Astrocyte (in vitro differentiated cells and primary cell): Measurements from ENCODE around the gene UHRF1. TPM values are rescaled to one million over a fixed set of nuclear protein-coding genes. Genes with fewer than 3 reads are reported as not detected.
A peak's percentile ranks its signal among the peaks of the same experiment; 100 is the strongest.

Source experiments
- DNase-seq: peaks from one replicate; pipeline ENCODE4 v3.0.0-alpha.2; 2010; ENCODE audit warnings: low read depth
- FAIRE-seq: peaks from 2 replicates; lab custom pipeline; 2011; peaks lifted over from hg19 to GRCh38; lab: Jason Lieb, UNC
- H2AFZ ChIP-seq: 2 replicates; pipeline ENCODE4 v1.6.0; 2012; ENCODE audit warnings: low read depth, low read length, inconsistent platforms
- H3K27ac ChIP-seq: 2 replicates; pipeline ENCODE4 v1.5.1; 2011; ENCODE audit warnings: low read depth, low read length, inconsistent platforms
- H3K27me3 ChIP-seq: 2 replicates; pipeline ENCODE4 v1.6.0; 2011; ENCODE audit warnings: low read length, inconsistent platforms; ENCODE audit not compliant: insufficient read depth
- H3K36me3 ChIP-seq: 2 replicates; pipeline ENCODE4 v1.5.1; 2011; ENCODE audit warnings: low read length, inconsistent platforms; ENCODE audit not compliant: insufficient read depth
- H3K4me1 ChIP-seq: 2 replicates; pipeline ENCODE4 v1.5.1; 2011; ENCODE audit warnings: low read length, inconsistent platforms; ENCODE audit not compliant: insufficient read depth
- H3K4me2 ChIP-seq: 2 replicates; pipeline ENCODE4 v1.6.0; 2012; ENCODE audit warnings: low read length, inconsistent platforms
- H3K4me3 ChIP-seq: 2 replicates; pipeline ENCODE4 v1.5.1; 2011; ENCODE audit warnings: low read depth, mild to moderate bottlenecking, low read length, inconsistent platforms; ENCODE audit not compliant: insufficient read depth
- H3K79me2 ChIP-seq: 2 replicates; pipeline ENCODE4 v1.6.0; 2012; ENCODE audit warnings: mild to moderate bottlenecking, low read length, inconsistent platforms; ENCODE audit not compliant: insufficient read depth
- H3K9ac ChIP-seq: 2 replicates; pipeline ENCODE4 v1.6.0; 2012; ENCODE audit warnings: mild to moderate bottlenecking, low read length, inconsistent platforms
- H3K9me3 ChIP-seq: 2 replicates; pipeline ENCODE4 v1.5.1; 2012; ENCODE audit warnings: low read depth, mild to moderate bottlenecking, low read length, inconsistent platforms; ENCODE audit not compliant: insufficient read depth
- H4K20me1 ChIP-seq: 2 replicates; pipeline ENCODE4 v1.6.0; 2012; ENCODE audit warnings: low read length, inconsistent platforms; ENCODE audit not compliant: insufficient read depth
- H3K27ac Mint-ChIP-seq: one replicate; pipeline ENCODE4 v1.8.0; 2021; ENCODE audit warnings: mild to moderate bottlenecking, mixed read lengths; ENCODE audit not compliant: unreplicated experiment
- H3K27me3 Mint-ChIP-seq: one replicate; pipeline ENCODE4 v1.8.0; 2021; ENCODE audit warnings: low read depth, mixed read lengths; ENCODE audit not compliant: unreplicated experiment
- H3K36me3 Mint-ChIP-seq: one replicate; pipeline ENCODE4 v1.8.0; 2021; ENCODE audit warnings: low read depth, mixed read lengths; ENCODE audit not compliant: unreplicated experiment
- H3K4me1 Mint-ChIP-seq: one replicate; pipeline ENCODE4 v1.8.0; 2021; ENCODE audit warnings: low read depth, mixed read lengths; ENCODE audit not compliant: unreplicated experiment
- H3K4me3 Mint-ChIP-seq: one replicate; pipeline ENCODE4 v1.8.0; 2021; ENCODE audit warnings: mild to moderate bottlenecking, moderate library complexity, mixed read lengths; ENCODE audit not compliant: unreplicated experiment
- H3K9me3 Mint-ChIP-seq: one replicate; pipeline ENCODE4 v1.8.0; 2021; ENCODE audit warnings: mild to moderate bottlenecking, mixed read lengths; ENCODE audit not compliant: unreplicated experiment
- CTCF ChIP-seq: IDR thresholded peaks from 2 replicates; pipeline ENCODE4 v1.5.1; 2011; ENCODE audit warnings: low read depth, mild to moderate bottlenecking, inconsistent platforms, low read length, moderate library complexity; ENCODE audit not compliant: insufficient read depth
- EZH2 ChIP-seq: IDR thresholded peaks from 2 replicates; pipeline ENCODE4 v1.6.1; 2012; ENCODE audit warnings: mild to moderate bottlenecking, low read length, inconsistent platforms; ENCODE audit not compliant: insufficient read depth
- total RNA-seq: library from RNA; stranded (reverse); gene quantifications from 2 replicates; pipeline ENCODE4 v1.2.1, GENCODE V29; 2021

The UHRF1 gene
- total RNA-seq, 1 donor from 2014 or later, result 16.2 TPM

- H3K9me3 ChIP-seq, result no peaks in the 10 kb centered on the region
- H3K9ac ChIP-seq, result peak overlapping the region; percentile 59
- peak; percentile 90 for FAIRE-seq
- Mint-ChIP-seq H3K27me3 (no peaks in the 10 kb centered on the region), H3K4me3 (peak overlapping the region; percentile 65), H3K9me3 (no peaks in the 10 kb centered on the region), H3K27ac (peak overlapping the region; percentile 69), H3K4me1 (peaks cover 45% of the 10 kb centered on the region), H3K36me3 (peaks cover 14% of the 10 kb centered on the region)
- H3K27ac ChIP-seq, result peak overlapping the region; percentile 76
- no peak overlapping the region for H2AFZ ChIP-seq
- peaks cover 42% of the 10 kb centered on the region for H3K4me1 ChIP-seq
- H3K27me3 ChIP-seq, result no peaks in the 10 kb centered on the region
- DNase-seq, result peak; percentile 95
- TF ChIP-seq EZH2 (no peak), CTCF (no peak)
- peaks cover 92% of the 10 kb centered on the region for H3K79me2 ChIP-seq
- H4K20me1 ChIP-seq, result peaks cover 76% of the 10 kb centered on the region
- no peaks in the 10 kb centered on the region for H3K36me3 ChIP-seq
- peak overlapping the region; percentile 73 for H3K4me2 ChIP-seq
- no peak overlapping the region for H3K4me3 ChIP-seq
Measured at GRCh38 chr19:4977299-4978174, 68.2 kb downstream of the UHRF1 start.

- no peak overlapping the region for H3K4me2 ChIP-seq
- Mint-ChIP-seq H3K4me1 (peaks cover 42% of the 10 kb centered on the region), H3K36me3 (peaks cover 14% of the 10 kb centered on the region), H3K27me3 (no peaks in the 10 kb centered on the region), H3K4me3 (peak overlapping the region; percentile 27), H3K27ac (peak overlapping the region; percentile 94), H3K9me3 (no peaks in the 10 kb centered on the region)
- H3K27me3 ChIP-seq, result no peaks in the 10 kb centered on the region
- H2AFZ ChIP-seq, result no peak overlapping the region
- H3K4me1 ChIP-seq, result peaks cover 37% of the 10 kb centered on the region
- H3K27ac ChIP-seq, result no peak overlapping the region
- FAIRE-seq (no peak), DNase-seq (no peak)
- no peak overlapping the region for H3K9ac ChIP-seq
- no peaks in the 10 kb centered on the region for H3K9me3 ChIP-seq
- peaks cover 94% of the 10 kb centered on the region for H3K79me2 ChIP-seq
- peaks cover 82% of the 10 kb centered on the region for H4K20me1 ChIP-seq
- no peaks in the 10 kb centered on the region for H3K36me3 ChIP-seq
- H3K4me3 ChIP-seq, result no peak overlapping the region
- TF ChIP-seq CTCF (no peak), EZH2 (no peak)
Measured at GRCh38 chr19:4979211-4979807, 70.0 kb downstream of the UHRF1 start.
